ENCODE measurements around the gene AOPEP.

DNA sequence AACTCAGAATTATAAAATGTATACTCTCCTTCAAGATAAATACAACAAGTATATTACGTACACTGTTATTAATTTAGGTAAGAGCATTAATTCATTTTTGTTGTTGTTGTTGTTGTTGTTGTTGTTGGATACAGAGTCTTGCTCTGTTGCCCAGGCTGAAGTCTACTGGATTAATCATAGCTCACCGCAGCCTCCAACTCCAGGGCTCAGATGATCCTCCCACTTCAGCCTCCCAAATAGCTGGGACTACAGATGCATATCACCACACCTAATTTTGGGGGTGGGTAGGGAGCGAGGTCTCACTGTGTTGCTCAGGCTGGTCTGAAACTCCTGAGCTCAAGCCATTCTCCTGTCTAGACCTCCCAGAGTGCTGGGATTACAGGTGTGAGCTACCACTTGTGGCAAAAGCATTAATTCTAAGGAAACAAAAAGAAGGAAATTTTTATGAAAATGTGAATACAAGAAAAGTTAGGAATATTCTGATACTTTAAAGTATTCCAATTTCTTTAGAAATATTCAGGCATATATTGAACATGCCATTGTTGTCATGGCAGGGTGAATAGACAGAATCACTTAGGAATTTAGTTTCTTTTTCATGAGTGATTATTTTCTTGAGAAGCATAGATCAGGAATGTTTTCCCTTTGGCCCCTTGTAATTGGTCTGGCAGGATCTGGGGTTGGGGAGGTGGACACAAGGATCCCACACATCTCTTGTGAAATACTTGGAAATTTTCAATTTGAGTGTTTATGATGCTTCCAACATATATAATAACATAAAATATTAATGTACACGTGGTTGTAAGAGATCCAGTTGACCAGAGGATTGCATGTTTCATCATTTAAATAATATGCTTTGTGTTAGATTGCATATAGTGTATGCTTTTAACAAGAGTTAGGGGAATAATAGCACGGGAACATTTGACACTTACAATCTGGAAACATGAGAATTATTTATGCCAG lies 327.4 kb downstream of the AOPEP start:
- TF ChIP-seq, protein P1, sequence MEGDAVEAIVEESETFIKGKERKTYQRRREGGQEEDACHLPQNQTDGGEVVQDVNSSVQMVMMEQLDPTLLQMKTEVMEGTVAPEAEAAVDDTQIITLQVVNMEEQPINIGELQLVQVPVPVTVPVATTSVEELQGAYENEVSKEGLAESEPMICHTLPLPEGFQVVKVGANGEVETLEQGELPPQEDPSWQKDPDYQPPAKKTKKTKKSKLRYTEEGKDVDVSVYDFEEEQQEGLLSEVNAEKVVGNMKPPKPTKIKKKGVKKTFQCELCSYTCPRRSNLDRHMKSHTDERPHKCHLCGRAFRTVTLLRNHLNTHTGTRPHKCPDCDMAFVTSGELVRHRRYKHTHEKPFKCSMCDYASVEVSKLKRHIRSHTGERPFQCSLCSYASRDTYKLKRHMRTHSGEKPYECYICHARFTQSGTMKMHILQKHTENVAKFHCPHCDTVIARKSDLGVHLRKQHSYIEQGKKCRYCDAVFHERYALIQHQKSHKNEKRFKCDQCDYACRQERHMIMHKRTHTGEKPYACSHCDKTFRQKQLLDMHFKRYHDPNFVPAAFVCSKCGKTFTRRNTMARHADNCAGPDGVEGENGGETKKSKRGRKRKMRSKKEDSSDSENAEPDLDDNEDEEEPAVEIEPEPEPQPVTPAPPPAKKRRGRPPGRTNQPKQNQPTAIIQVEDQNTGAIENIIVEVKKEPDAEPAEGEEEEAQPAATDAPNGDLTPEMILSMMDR (IDR thresholded peaks at IDR 0.05) = no peak
- TF ChIP-seq POLR2A (IDR thresholded peaks at IDR 0.05) = no peak
